ENCODE data around the gene HLA-DMA. TPM values are rescaled to one million over a fixed set of nuclear protein-coding genes. Genes with fewer than 3 reads are reported as not detected.

HLA-DMA gene
- total and polyA plus RNA-seq, 4 donors, result 6.2 to 15.1 (median 8.9) TPM

DNA sequence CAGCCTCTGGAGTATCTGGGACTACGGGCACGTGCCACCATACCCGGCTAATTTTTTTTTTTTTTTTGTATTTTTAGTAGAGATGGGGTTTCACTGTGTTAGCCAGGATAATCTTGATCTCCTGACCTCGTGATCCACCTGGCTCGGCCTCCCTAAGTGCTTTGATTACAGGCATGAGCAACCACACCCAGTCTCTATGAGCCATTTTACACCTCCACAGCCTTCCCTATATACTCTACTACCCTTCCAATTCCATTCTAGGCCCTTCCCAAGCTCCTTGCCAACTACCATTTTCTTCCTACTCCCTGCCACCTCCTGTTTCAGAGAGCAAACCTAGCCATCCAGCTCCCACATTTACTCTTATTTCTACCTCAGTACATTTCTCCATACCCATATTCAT is 7.7 kb upstream of the HLA-DMA start:
- H3K36me3 ChIP-seq (ENCODE audit: control insufficient read depth in 4 of 4, insufficient read depth in 3 of 4, low read depth in 1 of 4, low read length in 3 of 4), result no peaks in the 10 kb centered on the region
- no peaks in the 10 kb centered on the region for H3K27me3 ChIP-seq (ENCODE audit: control insufficient read depth in 4 of 4, insufficient read depth in 4 of 4, low read length in 3 of 4)
- no peak overlapping the region for H3K9ac ChIP-seq (ENCODE audit: low read depth in 1 of 2, low read length in 2 of 2)
- no peak for TF ChIP-seq HNF4A (conservative IDR thresholded peaks at IDR 0.05)
- no peak for TF ChIP-seq FOXA1 (IDR thresholded peaks at IDR 0.05)
- H3K4me3 ChIP-seq (ENCODE audit: low read depth in 1 of 3, low read length in 3 of 3), result no peak overlapping the region
- no peak for DNase-seq (ENCODE audit: low spot score)
- 96% methylated on average over 5 of the region's 5 CpGs for WGBS
- no peak overlapping the region for H3K27ac ChIP-seq (ENCODE audit: low read depth in 1 of 2, low read length in 2 of 2)
- H3K4me1 ChIP-seq (ENCODE audit: control insufficient read depth in 4 of 4, insufficient read depth in 4 of 4, low read length in 3 of 4), result peaks cover 0 to 6% (median 0%) of the 10 kb centered on the region in 4 donors
- no peaks in the 10 kb centered on the region for H3K9me3 ChIP-seq (ENCODE audit: control insufficient read depth in 4 of 4, low read length in 3 of 4)

DNA sequence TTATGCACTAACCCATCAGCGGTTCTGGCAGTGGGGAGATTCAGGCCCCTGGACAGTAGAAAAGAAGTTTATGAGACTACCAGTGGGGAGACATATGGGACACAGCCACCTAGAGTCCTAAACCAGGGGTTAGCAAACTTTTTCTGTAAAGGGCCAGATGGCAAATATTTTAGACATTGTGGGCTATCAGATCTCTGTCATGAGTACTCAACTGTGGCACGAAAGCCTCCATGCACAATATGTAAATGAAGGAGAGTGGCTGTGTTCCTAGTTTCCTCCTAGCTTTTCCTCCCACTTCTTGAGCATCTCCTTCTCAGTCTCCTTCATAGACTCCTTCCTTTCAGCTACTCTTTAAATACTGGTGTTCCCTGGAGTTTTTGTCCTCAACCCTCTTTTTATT is 3.3 kb upstream of the HLA-DMA start:
- 90% methylated on average over 2 of the region's 2 CpGs for WGBS
- Histone ChIP-seq H3K4me3 (ENCODE audit: low read depth in 1 of 3, low read length in 3 of 3) (no peak overlapping the region), H3K9me3 (ENCODE audit: control insufficient read depth in 4 of 4, low read length in 3 of 4) (no peaks in the 10 kb centered on the region), H3K9ac (ENCODE audit: low read depth in 1 of 2, low read length in 2 of 2) (no peak overlapping the region), H3K27me3 (ENCODE audit: control insufficient read depth in 4 of 4, insufficient read depth in 4 of 4, low read length in 3 of 4) (no peaks in the 10 kb centered on the region), H3K27ac (ENCODE audit: low read depth in 1 of 2, low read length in 2 of 2) (no peak overlapping the region), H3K36me3 (ENCODE audit: control insufficient read depth in 4 of 4, insufficient read depth in 3 of 4, low read depth in 1 of 4, low read length in 3 of 4) (no peaks in the 10 kb centered on the region), H3K4me1 (ENCODE audit: control insufficient read depth in 4 of 4, insufficient read depth in 4 of 4, low read length in 3 of 4) (peaks cover 0 to 4% (median 1%) of the 10 kb centered on the region in 4 donors)
- no peak for DNase-seq (ENCODE audit: low spot score)
- TF ChIP-seq HNF4A (conservative IDR thresholded peaks at IDR 0.05), result no peak
- TF ChIP-seq, protein P1, sequence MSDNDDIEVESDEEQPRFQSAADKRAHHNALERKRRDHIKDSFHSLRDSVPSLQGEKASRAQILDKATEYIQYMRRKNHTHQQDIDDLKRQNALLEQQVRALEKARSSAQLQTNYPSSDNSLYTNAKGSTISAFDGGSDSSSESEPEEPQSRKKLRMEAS (IDR thresholded peaks at IDR 0.05), result no peak
- TF ChIP-seq FOXA1 (IDR thresholded peaks at IDR 0.05), result no peak
- TF ChIP-seq GABPA (IDR thresholded peaks at IDR 0.05 in 1 of 2, conservative IDR thresholded peaks at IDR 0.05 in 1 of 2), result no peak
- no peak for TF ChIP-seq HNF4G (IDR thresholded peaks at IDR 0.05)
- TF ChIP-seq JUND (IDR thresholded peaks at IDR 0.05), result no peak

DNA sequence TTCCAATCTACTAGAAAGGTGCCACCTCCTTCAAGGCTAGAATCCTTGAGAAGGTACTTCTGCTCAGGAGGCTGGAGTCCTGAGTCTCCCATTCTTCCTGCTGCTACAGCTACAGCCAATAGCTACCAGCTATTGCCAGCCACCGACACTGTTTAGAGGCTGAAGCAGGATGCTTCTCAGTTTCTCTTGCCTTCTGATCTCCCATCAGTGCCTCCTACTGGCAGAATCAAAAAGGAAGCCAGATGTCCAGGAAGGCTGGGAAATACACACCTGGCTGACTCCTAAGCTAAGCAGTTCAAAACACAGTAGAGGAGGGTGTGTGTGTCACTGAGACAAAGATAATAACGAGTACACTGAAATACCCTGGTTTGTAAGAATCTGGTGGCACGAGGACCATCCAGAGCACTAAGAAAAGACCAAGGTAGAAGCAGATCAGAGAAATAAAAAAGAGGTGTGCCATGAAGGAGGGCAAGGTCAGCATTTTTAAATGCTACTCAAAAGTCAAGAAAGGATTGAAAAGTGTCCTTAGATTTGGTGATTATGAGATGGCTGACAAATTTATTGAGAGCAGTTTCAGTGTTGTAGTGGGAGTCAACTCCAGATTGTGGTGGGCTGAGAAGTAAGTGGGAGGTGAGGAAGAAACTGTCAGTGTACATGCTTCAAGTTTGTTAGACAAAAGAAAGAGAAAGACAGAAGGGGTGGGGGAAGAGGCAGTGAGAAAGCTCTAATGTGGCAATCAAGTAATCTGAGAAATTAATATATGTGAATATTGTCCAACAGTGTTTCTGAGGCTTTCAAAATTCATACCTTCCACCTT is 2.3 kb upstream of the HLA-DMA start:
- 46% methylated on average over 3 of the region's 3 CpGs for WGBS
- Histone ChIP-seq H3K9ac (ENCODE audit: low read depth in 1 of 2, low read length in 2 of 2) (no peak overlapping the region), H3K4me3 (ENCODE audit: low read depth in 1 of 3, low read length in 3 of 3) (no peak overlapping the region), H3K36me3 (ENCODE audit: control insufficient read depth in 4 of 4, insufficient read depth in 3 of 4, low read depth in 1 of 4, low read length in 3 of 4) (no peaks in the 10 kb centered on the region), H3K27ac (ENCODE audit: low read depth in 1 of 2, low read length in 2 of 2) (no peak overlapping the region), H3K4me1 (ENCODE audit: control insufficient read depth in 4 of 4, insufficient read depth in 4 of 4, low read length in 3 of 4) (peaks cover 0 to 4% (median 1%) of the 10 kb centered on the region in 4 donors), H3K27me3 (ENCODE audit: control insufficient read depth in 4 of 4, insufficient read depth in 4 of 4, low read length in 3 of 4) (no peaks in the 10 kb centered on the region), H3K9me3 (ENCODE audit: control insufficient read depth in 4 of 4, low read length in 3 of 4) (no peaks in the 10 kb centered on the region)
- TF ChIP-seq HNF4A (conservative IDR thresholded peaks at IDR 0.05), result no peak
- TF ChIP-seq, protein P1 (IDR thresholded peaks at IDR 0.05), result no peak
- TF ChIP-seq, protein P2, sequence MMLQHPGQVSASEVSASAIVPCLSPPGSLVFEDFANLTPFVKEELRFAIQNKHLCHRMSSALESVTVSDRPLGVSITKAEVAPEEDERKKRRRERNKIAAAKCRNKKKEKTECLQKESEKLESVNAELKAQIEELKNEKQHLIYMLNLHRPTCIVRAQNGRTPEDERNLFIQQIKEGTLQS (IDR thresholded peaks at IDR 0.05), result no peak
- no peak for TF ChIP-seq FOXA1 (IDR thresholded peaks at IDR 0.05)
- TF ChIP-seq, protein P3, sequence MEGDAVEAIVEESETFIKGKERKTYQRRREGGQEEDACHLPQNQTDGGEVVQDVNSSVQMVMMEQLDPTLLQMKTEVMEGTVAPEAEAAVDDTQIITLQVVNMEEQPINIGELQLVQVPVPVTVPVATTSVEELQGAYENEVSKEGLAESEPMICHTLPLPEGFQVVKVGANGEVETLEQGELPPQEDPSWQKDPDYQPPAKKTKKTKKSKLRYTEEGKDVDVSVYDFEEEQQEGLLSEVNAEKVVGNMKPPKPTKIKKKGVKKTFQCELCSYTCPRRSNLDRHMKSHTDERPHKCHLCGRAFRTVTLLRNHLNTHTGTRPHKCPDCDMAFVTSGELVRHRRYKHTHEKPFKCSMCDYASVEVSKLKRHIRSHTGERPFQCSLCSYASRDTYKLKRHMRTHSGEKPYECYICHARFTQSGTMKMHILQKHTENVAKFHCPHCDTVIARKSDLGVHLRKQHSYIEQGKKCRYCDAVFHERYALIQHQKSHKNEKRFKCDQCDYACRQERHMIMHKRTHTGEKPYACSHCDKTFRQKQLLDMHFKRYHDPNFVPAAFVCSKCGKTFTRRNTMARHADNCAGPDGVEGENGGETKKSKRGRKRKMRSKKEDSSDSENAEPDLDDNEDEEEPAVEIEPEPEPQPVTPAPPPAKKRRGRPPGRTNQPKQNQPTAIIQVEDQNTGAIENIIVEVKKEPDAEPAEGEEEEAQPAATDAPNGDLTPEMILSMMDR (IDR thresholded peaks at IDR 0.05; ENCODE audit: low read depth, low read length, missing input control), result peak; percentile 22
- TF ChIP-seq FOXA2 (IDR thresholded peaks at IDR 0.05), result no peak
- no peak for TF ChIP-seq RXRA (IDR thresholded peaks at IDR 0.05)
- peak in 1 of 2 donors; percentile 60 for TF ChIP-seq RAD21 (IDR thresholded peaks at IDR 0.05)
- no peak for DNase-seq (ENCODE audit: low spot score)

Data from liver (tissue), 9 donors.